Limb (tissue), 2 donors: ENCODE measurements around the gene RETREG1.
"Not testable (repeated sequence)": the region's sequence is repeated elsewhere in the genome, so short reads cannot be mapped to it uniquely, and the experiment has no call there.

Source experiments
- DNase-seq, 2 donors: peaks; one replicate each; pipeline ENCODE4 v3.0.0-alpha.2; 2016; ENCODE audit errors: extremely low spot score in 2 of 2

RETREG1 gene

GRCh38 chr5:16457853-16458252 lies 158.9 kb downstream of the RETREG1 start:
- no peak for DNase-seq

GRCh38 chr5:16457451-16457850 lies 159.3 kb downstream of the RETREG1 start:
- DNase-seq: no peak

GRCh38 chr5:16456103-16456832 lies 160.5 kb downstream of the RETREG1 start:
- DNase-seq: peak in 1 of 2 donors; percentile 75

- no peak for DNase-seq
Measured at GRCh38 chr5:16455668-16456067, 161.1 kb downstream of the RETREG1 start.

- DNase-seq: no peak
Measured at GRCh38 chr5:16454686-16455085, 162.1 kb downstream of the RETREG1 start.

- DNase-seq: no peak
Measured at GRCh38 chr5:16453609-16454008, 163.2 kb downstream of the RETREG1 start.

GRCh38 chr5:16450163-16450562 lies 166.6 kb downstream of the RETREG1 start:
- no peak for DNase-seq

GRCh38 chr5:16446993-16447392 lies 169.8 kb downstream of the RETREG1 start:
- DNase-seq: no peak

GRCh38 chr5:16437977-16438376 lies 178.8 kb downstream of the RETREG1 start:
- no peak for DNase-seq

GRCh38 chr5:16436065-16436682 lies 180.6 kb downstream of the RETREG1 start:
- DNase-seq: not testable (repeated sequence)

- DNase-seq: no peak
Measured at GRCh38 chr5:16431490-16431889, 185.3 kb downstream of the RETREG1 start.

GRCh38 chr5:16430349-16431089 lies 186.3 kb downstream of the RETREG1 start:
- DNase-seq: no peak

- DNase-seq: no peak
Measured at GRCh38 chr5:16428359-16428758, 188.4 kb downstream of the RETREG1 start.

GRCh38 chr5:16427587-16427986 lies 189.2 kb downstream of the RETREG1 start:
- peak in 1 of 2 donors; percentile 35 for DNase-seq
